Measurements from ENCODE around the gene PACRG.
"Not testable (repeated sequence)": the region's sequence is repeated elsewhere in the genome, so short reads cannot be mapped to it uniquely, and the experiment has no call there.

Gene PACRG

GRCh38 chr6:163314791-163315470, 587.2 kb downstream of the PACRG start:
- DNase-seq (ENCODE audit: low read depth), result no peak

GRCh38 chr6:163316866-163317495, 589.2 kb downstream of the PACRG start:
- DNase-seq (ENCODE audit: low read depth), result not testable (repeated sequence)

- no peak for DNase-seq (ENCODE audit: low read depth)
These were observed 590.5 kb downstream of the PACRG start for GRCh38 chr6:163318071-163318786.

GRCh38 chr6:163319609-163320366, 592.0 kb downstream of the PACRG start:
- DNase-seq (ENCODE audit: low read depth), result no peak

GRCh38 chr6:163320402-163320801, 592.6 kb downstream of the PACRG start:
- DNase-seq (ENCODE audit: low read depth), result no peak

GRCh38 chr6:163320804-163321203, 593.0 kb downstream of the PACRG start:
- no peak for DNase-seq (ENCODE audit: low read depth)

- DNase-seq (ENCODE audit: low read depth), result no peak
These were observed 593.9 kb downstream of the PACRG start for GRCh38 chr6:163321717-163322116.

- no peak for DNase-seq (ENCODE audit: low read depth)
These were observed 595.5 kb downstream of the PACRG start for GRCh38 chr6:163323274-163323673.

GRCh38 chr6:163323705-163324104, 595.9 kb downstream of the PACRG start:
- no peak for DNase-seq (ENCODE audit: low read depth)

- DNase-seq (ENCODE audit: low read depth), result no peak
These were observed 596.5 kb downstream of the PACRG start for GRCh38 chr6:163324326-163324687.

- DNase-seq (ENCODE audit: low read depth), result no peak
These were observed 597.1 kb downstream of the PACRG start for GRCh38 chr6:163324688-163325389.

GRCh38 chr6:163325390-163325784, 597.6 kb downstream of the PACRG start:
- no peak for DNase-seq (ENCODE audit: low read depth)

GRCh38 chr6:163327165-163327880, 599.5 kb downstream of the PACRG start:
- DNase-seq (ENCODE audit: low read depth), result no peak

- DNase-seq (ENCODE audit: low read depth), result no peak
These were observed 600.1 kb downstream of the PACRG start for GRCh38 chr6:163327921-163328320.

GRCh38 chr6:163328411-163328810, 600.6 kb downstream of the PACRG start:
- DNase-seq (ENCODE audit: low read depth), result no peak

GRCh38 chr6:163329991-163330390, 602.2 kb downstream of the PACRG start:
- no peak for DNase-seq (ENCODE audit: low read depth)

- no peak for DNase-seq (ENCODE audit: low read depth)
These were observed 603.5 kb downstream of the PACRG start for GRCh38 chr6:163331245-163331644.

GRCh38 chr6:163332575-163332974, 604.8 kb downstream of the PACRG start:
- DNase-seq (ENCODE audit: low read depth), result no peak

- no peak for DNase-seq (ENCODE audit: low read depth)
These were observed 605.3 kb downstream of the PACRG start for GRCh38 chr6:163333038-163333437.

GRCh38 chr6:163333701-163334663, 606.2 kb downstream of the PACRG start:
- DNase-seq (ENCODE audit: low read depth), result no peak
